SKM-1 (cell line): ENCODE results near the gene RPS28.

Experiments
- DNase-seq: peaks from one replicate; lab custom pipeline; 2025; ENCODE audit not compliant: unreplicated experiment; lab: John Stamatoyannopoulos, UW

RPS28 gene

DNA sequence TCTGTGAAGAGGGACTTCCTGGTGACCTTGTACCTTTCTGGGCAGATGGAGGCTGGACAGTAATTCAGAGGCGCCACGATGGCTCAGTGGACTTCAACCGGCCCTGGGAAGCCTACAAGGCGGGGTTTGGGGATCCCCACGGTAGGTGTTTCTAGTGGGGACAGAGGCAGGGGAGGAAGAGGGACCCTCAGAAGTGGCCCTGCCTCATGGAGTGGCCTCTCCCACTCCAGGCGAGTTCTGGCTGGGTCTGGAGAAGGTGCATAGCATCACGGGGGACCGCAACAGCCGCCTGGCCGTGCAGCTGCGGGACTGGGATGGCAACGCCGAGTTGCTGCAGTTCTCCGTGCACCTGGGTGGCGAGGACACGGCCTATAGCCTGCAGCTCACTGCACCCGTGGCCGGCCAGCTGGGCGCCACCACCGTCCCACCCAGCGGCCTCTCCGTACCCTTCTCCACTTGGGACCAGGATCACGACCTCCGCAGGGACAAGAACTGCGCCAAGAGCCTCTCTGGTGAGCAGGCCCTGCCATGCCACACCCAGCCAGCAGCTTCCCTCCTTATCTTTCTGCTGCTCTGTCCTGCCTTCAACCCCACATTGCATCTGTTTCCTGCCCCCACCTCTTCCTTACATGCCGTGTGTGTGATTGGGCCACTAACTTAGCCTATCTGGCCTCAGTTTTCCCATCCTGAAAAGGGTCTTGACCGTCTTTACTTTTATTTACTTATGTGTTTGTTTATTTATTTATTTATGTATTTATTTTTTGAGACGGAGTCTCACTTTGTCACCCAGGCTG, 49.9 kb downstream of the RPS28 start:
- no peak for DNase-seq
